Measurements from ENCODE around the gene CDK11B. TPM values are rescaled to one million over a fixed set of nuclear protein-coding genes. Genes with fewer than 3 reads are reported as not detected.
A peak's percentile ranks its signal among the peaks of the same experiment; 100 is the strongest.

Gene CDK11B
- total RNA-seq, 1 experiment from 2014 or later: 38.6 TPM

DNA sequence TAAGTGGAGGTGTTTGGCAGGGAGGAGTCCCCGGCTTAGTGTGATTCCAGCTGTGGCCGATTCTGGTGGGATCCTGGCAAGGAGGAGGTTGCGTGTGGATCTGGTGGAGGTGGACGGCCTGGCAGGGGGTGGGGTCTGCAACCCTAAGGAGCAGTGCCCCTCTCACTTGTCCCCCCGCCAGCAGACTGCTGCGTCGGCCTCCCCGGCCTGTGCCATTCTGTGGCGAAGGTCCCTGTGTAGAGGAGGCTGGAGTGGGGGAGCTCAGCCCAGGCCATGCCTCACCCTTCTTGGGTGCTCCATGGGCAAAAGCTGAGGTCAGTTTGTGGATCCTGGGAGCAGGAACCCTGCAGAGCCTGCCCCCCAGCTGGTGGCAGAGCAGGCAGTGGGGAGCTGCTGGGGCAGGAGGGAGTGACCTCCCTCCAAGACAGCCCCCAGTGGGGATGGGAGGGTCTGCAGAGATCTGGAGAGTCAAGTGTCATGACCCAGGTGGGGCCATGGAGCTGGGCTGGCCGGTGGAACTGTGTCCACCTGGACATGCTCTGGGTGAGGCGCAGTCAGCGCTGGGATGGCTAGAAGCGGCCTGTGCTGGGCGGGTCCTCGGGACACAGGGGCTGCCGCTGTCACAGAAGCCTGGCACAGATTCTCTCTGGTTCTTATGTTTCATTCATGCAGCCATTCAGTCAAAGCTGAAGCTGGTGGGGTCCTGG, 38.2 kb downstream of the CDK11B start:
- intact Hi-C loops (cut with micrococcal nuclease): no loop called here
- BruUV-seq (replicated peaks): no TSS peak
- Histone ChIP-seq H3K4me3 (ENCODE audit: low read length) (no peak overlapping the region), H4K20me1 (ENCODE audit: low read length) (peaks cover 16% of the 10 kb centered on the region; the same call in 1 of the 2 replicates), H2AFZ (ENCODE audit: low read length) (no peak overlapping the region), H3K9me2 (replicated peaks; ENCODE audit: low read length) (no peaks in the 10 kb centered on the region), H3K79me2 (ENCODE audit: low read length) (peaks cover 20% of the 10 kb centered on the region), H3K9me3 (ENCODE audit: low read length) (no peaks in the 10 kb centered on the region), H3K4me1 (ENCODE audit: insufficient read depth, low read length) (peaks cover 12% of the 10 kb centered on the region), H3K9ac (ENCODE audit: low read length) (no peak overlapping the region), H3K36me3 (ENCODE audit: low read depth, low read length) (no peaks in the 10 kb centered on the region; the same call in 1 of the 2 replicates), H3K27ac (ENCODE audit: low read length) (no peak overlapping the region), H3K27me3 (ENCODE audit: low read length) (no peaks in the 10 kb centered on the region), H3K4me2 (ENCODE audit: low read length) (no peak overlapping the region), H3F3A (ENCODE audit: low read length, unreplicated experiment) (no peaks in the 10 kb centered on the region)
- TF ChIP-seq EZH2phosphoT487 (IDR thresholded peaks at IDR 0.05; ENCODE audit: borderline replicate concordance, low read length) (no peak), EZH2 (IDR thresholded peaks at IDR 0.05; ENCODE audit: low read length, unreplicated experiment) (no peak)
- TF ChIP-seq, protein P1, sequence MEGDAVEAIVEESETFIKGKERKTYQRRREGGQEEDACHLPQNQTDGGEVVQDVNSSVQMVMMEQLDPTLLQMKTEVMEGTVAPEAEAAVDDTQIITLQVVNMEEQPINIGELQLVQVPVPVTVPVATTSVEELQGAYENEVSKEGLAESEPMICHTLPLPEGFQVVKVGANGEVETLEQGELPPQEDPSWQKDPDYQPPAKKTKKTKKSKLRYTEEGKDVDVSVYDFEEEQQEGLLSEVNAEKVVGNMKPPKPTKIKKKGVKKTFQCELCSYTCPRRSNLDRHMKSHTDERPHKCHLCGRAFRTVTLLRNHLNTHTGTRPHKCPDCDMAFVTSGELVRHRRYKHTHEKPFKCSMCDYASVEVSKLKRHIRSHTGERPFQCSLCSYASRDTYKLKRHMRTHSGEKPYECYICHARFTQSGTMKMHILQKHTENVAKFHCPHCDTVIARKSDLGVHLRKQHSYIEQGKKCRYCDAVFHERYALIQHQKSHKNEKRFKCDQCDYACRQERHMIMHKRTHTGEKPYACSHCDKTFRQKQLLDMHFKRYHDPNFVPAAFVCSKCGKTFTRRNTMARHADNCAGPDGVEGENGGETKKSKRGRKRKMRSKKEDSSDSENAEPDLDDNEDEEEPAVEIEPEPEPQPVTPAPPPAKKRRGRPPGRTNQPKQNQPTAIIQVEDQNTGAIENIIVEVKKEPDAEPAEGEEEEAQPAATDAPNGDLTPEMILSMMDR (conservative IDR thresholded peaks at IDR 0.05; ENCODE audit: low read depth, low read length): no peak; the same call in none of the 2 replicates
- ChIA-PET POLR2A (ENCODE audit: unreplicated experiment) (no interaction called here), CTCF (no interaction called here)
- DNase-seq: no peak
- ATAC-seq: no peak

DNA sequence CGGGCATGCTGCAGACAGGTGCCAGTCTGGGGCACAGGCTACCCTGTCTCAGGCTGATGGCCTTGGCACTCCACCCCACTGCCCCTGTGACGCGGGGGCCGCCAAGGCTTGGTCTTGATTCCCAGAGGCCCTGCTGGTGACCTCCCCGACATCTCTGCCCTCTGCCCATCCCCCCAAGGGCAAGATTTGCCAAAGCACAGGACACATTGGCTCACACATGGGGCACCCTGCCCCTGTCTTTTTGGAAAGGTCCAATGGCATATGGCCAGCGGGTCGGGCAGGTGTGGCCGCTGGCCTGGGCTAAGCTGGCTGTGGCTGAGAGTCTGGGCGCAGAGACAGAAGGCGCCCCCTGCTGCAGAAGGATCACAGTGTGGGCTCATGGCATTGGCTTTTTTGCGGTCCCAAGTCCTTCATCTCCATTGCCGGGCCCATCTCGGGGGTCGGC, 38.9 kb downstream of the CDK11B start:
- intact Hi-C loops (cut with micrococcal nuclease): loop anchor here (10.0 kb wide), 1 partner anchor 555 kb away; no protein-coding TSS in a partner anchor
- Histone ChIP-seq H3K9me3 (ENCODE audit: low read length) (no peaks in the 10 kb centered on the region), H3K4me3 (ENCODE audit: low read length) (no peak overlapping the region), H3F3A (ENCODE audit: low read length, unreplicated experiment) (no peaks in the 10 kb centered on the region), H3K27me3 (ENCODE audit: low read length) (no peaks in the 10 kb centered on the region), H3K27ac (ENCODE audit: low read length) (no peak overlapping the region), H3K4me2 (ENCODE audit: low read length) (no peak overlapping the region), H2AFZ (ENCODE audit: low read length) (no peak overlapping the region), H3K36me3 (ENCODE audit: low read depth, low read length) (no peaks in the 10 kb centered on the region; the same call in 1 of the 2 replicates), H3K9me2 (replicated peaks; ENCODE audit: low read length) (no peaks in the 10 kb centered on the region), H3K9ac (ENCODE audit: low read length) (no peak overlapping the region), H3K79me2 (ENCODE audit: low read length) (peaks cover 21% of the 10 kb centered on the region), H3K4me1 (ENCODE audit: insufficient read depth, low read length) (peaks cover 12% of the 10 kb centered on the region), H4K20me1 (ENCODE audit: low read length) (peaks cover 16% of the 10 kb centered on the region; the same call in 1 of the 2 replicates)
- BruUV-seq (replicated peaks): no TSS peak
- no peak for ATAC-seq
- CTCF ChIA-PET: no interaction called here
- POLR2A ChIA-PET (ENCODE audit: unreplicated experiment): no interaction called here
- TF ChIP-seq, protein P1 (conservative IDR thresholded peaks at IDR 0.05; ENCODE audit: low read depth, low read length): peak; percentile 79
- TF ChIP-seq EZH2phosphoT487 (IDR thresholded peaks at IDR 0.05; ENCODE audit: borderline replicate concordance, low read length) (no peak), EZH2 (IDR thresholded peaks at IDR 0.05; ENCODE audit: low read length, unreplicated experiment) (no peak)
- DNase-seq: peak; percentile 41

Measured in PC-3 (cell line).